Endothelial cell of umbilical vein (primary cell): ENCODE measurements around the gene RACGAP1. TPM values are rescaled to one million over a fixed set of nuclear protein-coding genes. Genes with fewer than 3 reads are reported as not detected.

Experiments
- BruUV-seq: library from RNA; stranded (reverse); fragments of 400-500 nt; replicated peaks from 2 replicates; lab custom pipeline; 2021; lab: Mats Ljungman, UMichigan
- CTCF ChIA-PET: fragments of 300-600, 350-600 bp; sonication (Branson Sonifier 250); formaldehyde crosslinking; loops from one replicate; lab custom pipeline; 2021; ENCODE audit warnings: antibody characterized with exemption, inconsistent platforms; lab: Charles Lee
- POLR2A ChIA-PET: fragments of 300-600, 350-600 bp; sonication (Branson Sonifier 250); formaldehyde crosslinking; loops from one replicate; lab custom pipeline; 2021; ENCODE audit warnings: antibody characterized with exemption, inconsistent platforms; lab: Charles Lee
- DNase-seq: peaks from one replicate; pipeline ENCODE4 v3.0.0-alpha.2; 2011; ENCODE audit warnings: low read depth, low spot score
- FAIRE-seq: peaks from 2 replicates; lab custom pipeline; 2011; peaks lifted over from hg19 to GRCh38; lab: Jason Lieb, UNC
- H2AFZ ChIP-seq: 2 replicates; pipeline ENCODE4 v1.6.0; 2012; ENCODE audit warnings: low read depth, low read length, control low read depth, inconsistent platforms
- H3K27ac ChIP-seq: 2 replicates; pipeline ENCODE4 v1.5.1; 2011; ENCODE audit warnings: low read depth, mild to moderate bottlenecking, control low read depth, low read length, moderate library complexity; ENCODE audit not compliant: insufficient read depth
- H3K27me3 ChIP-seq, 2 experiments: 2 replicates each; pipeline versions ENCODE4 v1.6.0 to v1.6.1; 2011; ENCODE audit warnings: low read length in 2 of 2, mixed read lengths in 1 of 2; ENCODE audit not compliant: control insufficient read depth in 2 of 2, insufficient read depth in 2 of 2
- H3K36me3 ChIP-seq, 2 experiments: 2 replicates in 1 of 2; 3 replicates in 1 of 2; pipeline ENCODE4 v1.5.1; 2011; ENCODE audit warnings: low read length in 2 of 2, mild to moderate bottlenecking in 1 of 2, moderate library complexity in 1 of 2; ENCODE audit not compliant: control insufficient read depth in 2 of 2, insufficient read depth in 2 of 2; ENCODE audit errors: extremely low read depth in 1 of 2
- H3K4me1 ChIP-seq: 3 replicates; pipeline ENCODE4 v1.5.1; 2011; ENCODE audit warnings: mild to moderate bottlenecking, low read length; ENCODE audit not compliant: control insufficient read depth, insufficient read depth; ENCODE audit errors: extremely low read depth
- H3K4me2 ChIP-seq: 2 replicates; pipeline ENCODE4 v1.6.1; 2011; ENCODE audit warnings: low read length, control low read depth, mixed read lengths; ENCODE audit not compliant: insufficient read depth
- H3K4me3 ChIP-seq, 3 experiments: fragments of 200-600 bp in 1 of 3; sonication (generic), shearing (Covaris generic) in 1 of 3; replicated peaks in 1 of 3; 2 replicates each; pipeline ENCODE4 v1.5.1; 2011 to 2016; ENCODE audit warnings: control low read depth in 3 of 3, low read length in 3 of 3, mild to moderate bottlenecking in 2 of 3, inconsistent platforms in 1 of 3, low read depth in 1 of 3, moderate library complexity in 1 of 3; ENCODE audit not compliant: insufficient read depth in 1 of 3
- H3K79me2 ChIP-seq: 2 replicates; pipeline ENCODE4 v1.6.0; 2012; ENCODE audit warnings: low read length, inconsistent platforms; ENCODE audit not compliant: control insufficient read depth, insufficient read depth
- H3K9ac ChIP-seq: replicated peaks from 2 replicates; pipeline ENCODE3; 2011; ENCODE audit warnings: low read length, control low read depth; ENCODE audit not compliant: insufficient read depth; ENCODE audit errors: extremely low read depth
- H3K9me1 ChIP-seq: replicated peaks from 3 replicates; pipeline ENCODE4 v1.6.0; 2011; ENCODE audit warnings: mild to moderate bottlenecking, low read length; ENCODE audit not compliant: control insufficient read depth, insufficient read depth; ENCODE audit errors: extremely low read depth
- H3K9me3 ChIP-seq: replicated peaks from 2 replicates; pipeline ENCODE4 v1.5.1; 2012; ENCODE audit warnings: low read length, inconsistent platforms; ENCODE audit not compliant: control insufficient read depth, insufficient read depth
- H4K20me1 ChIP-seq: replicated peaks from 2 replicates; pipeline ENCODE3; 2011; ENCODE audit warnings: mild to moderate bottlenecking, low read length; ENCODE audit not compliant: control insufficient read depth, insufficient read depth; ENCODE audit errors: extremely low read depth
- CTCF ChIP-seq, 2 donors: IDR thresholded peaks; 1 replicate in 1 of 2; 2 replicates in 1 of 2; pipeline ENCODE4 v1.5.1; 2011; ENCODE audit warnings: low read length in 2 of 2, mild to moderate bottlenecking in 2 of 2, moderate library complexity in 2 of 2, control low read depth in 1 of 2, inconsistent platforms in 1 of 2, low read depth in 1 of 2; ENCODE audit not compliant: insufficient read depth in 1 of 2; ENCODE audit errors: extremely low read depth in 1 of 2
- EZH2 ChIP-seq: IDR thresholded peaks from 2 replicates; pipeline ENCODE4 v1.6.1; 2012; ENCODE audit warnings: borderline replicate concordance, low read depth, mild to moderate bottlenecking, moderate library complexity, low read length, inconsistent platforms; ENCODE audit not compliant: severe bottlenecking
- FOS ChIP-seq: IDR thresholded peaks from 2 replicates; pipeline ENCODE4 v1.6.1; 2011; ENCODE audit warnings: mild to moderate bottlenecking, low read length, moderate library complexity, borderline replicate concordance; ENCODE audit not compliant: insufficient read depth
- GATA2 ChIP-seq: IDR thresholded peaks from 2 replicates; pipeline ENCODE4 v1.7.0; 2011; ENCODE audit warnings: low read depth, mild to moderate bottlenecking, moderate library complexity, mixed read lengths, low read length; ENCODE audit not compliant: insufficient read length, insufficient read depth
- JUN ChIP-seq: IDR thresholded peaks from 2 replicates; pipeline ENCODE4 v1.6.1; 2011; ENCODE audit warnings: borderline replicate concordance, low read depth; ENCODE audit not compliant: insufficient read length, insufficient read depth
- MAX ChIP-seq: IDR thresholded peaks from 2 replicates; pipeline ENCODE4 v1.6.1; 2011; ENCODE audit not compliant: insufficient read depth, insufficient read length
- MYC ChIP-seq: IDR thresholded peaks from one replicate; pipeline ENCODE4 v1.6.1; 2011; ENCODE audit warnings: mild to moderate bottlenecking, low read depth, low read length
- POLR2A ChIP-seq: IDR thresholded peaks from 2 replicates; pipeline ENCODE4 v1.6.1; 2012; ENCODE audit warnings: low read depth, mild to moderate bottlenecking, control low read depth, low read length
- POLR2AphosphoS5 ChIP-seq: IDR thresholded peaks from 2 replicates; pipeline ENCODE4 v1.6.1; 2012; ENCODE audit warnings: low read depth, mild to moderate bottlenecking, control low read depth, low read length, moderate library complexity; ENCODE audit not compliant: insufficient read depth
- dilution Hi-C: fragments of 300-500 bp; cut with MboI; formaldehyde crosslinking; loops from one replicate; pipeline ENCODE4 v1.15.0; 2019; ENCODE audit warnings: low sequenced_read_pairs; ENCODE audit not compliant: extremely low pct_ligation_motif_present
- intact Hi-C: fragments of 100-400 bp; cut with micrococcal nuclease; formaldehyde crosslinking; loops from one replicate; pipeline ENCODE4 v1.10.0; 2022
- polyA plus RNA-seq, 4 experiments: library from polyadenylated mRNA; depleted of rRNA in 3 of 4; stranded (reverse) in 3 of 4; unstranded in 1 of 4; fragments of >200 nt; gene quantifications; 2 replicates each; pipeline versions ENCODE4 v1.2.1 to v1.2.3, GENCODE V29; 2011 to 2012; ENCODE audit warnings: missing spikeins in 1 of 4
- total RNA-seq: library from RNA; stranded (reverse); gene quantifications from 2 replicates; pipeline ENCODE4 v1.2.3, GENCODE V29; 2021

Gene RACGAP1
- total and polyA plus RNA-seq, 2 donors (not counting 3 experiments of a cell fraction or from before 2014, with no cell fraction given), result 16.5 to 56.3 TPM

- Histone ChIP-seq H3K36me3 (no peaks in the 10 kb centered on the region), H3K79me2 (no peaks in the 10 kb centered on the region), H3K4me3 (peak overlapping the region in 1 of 3 experiments; percentile 10), H3K27me3 (peaks cover 20 to 21% of the 10 kb centered on the region in 2 experiments), H3K27ac (no peak overlapping the region), H2AFZ (no peak overlapping the region), H3K9me3 (no peaks in the 10 kb centered on the region), H3K4me1 (no peaks in the 10 kb centered on the region), H3K9ac (no peak overlapping the region), H3K9me1 (no peaks in the 10 kb centered on the region), H4K20me1 (no peaks in the 10 kb centered on the region), H3K4me2 (no peak overlapping the region)
- POLR2A ChIA-PET, result no interaction called here
- FAIRE-seq (no peak), DNase-seq (no peak)
- intact Hi-C loops (no loop called here), dilution Hi-C loops (no loop called here)
- TF ChIP-seq EZH2 (peak; percentile 80), POLR2A (no peak)
- CTCF ChIA-PET, result interaction anchor here (1.1 to 1.4 kb wide), 3 partner anchors 10 to 59 kb away, joined by 3 to 4 read pairs (median 3); no protein-coding TSS in a partner anchor
- no TSS peak for BruUV-seq
These were observed 7.7 kb upstream of the RACGAP1 start for GRCh38 chr12:50032854-50033581.

GRCh38 chr12:50032515-50032853, 7.2 kb upstream of the RACGAP1 start:
- FAIRE-seq (no peak), DNase-seq (no peak)
- Histone ChIP-seq H3K9me1 (no peaks in the 10 kb centered on the region), H3K79me2 (no peaks in the 10 kb centered on the region), H3K4me1 (no peaks in the 10 kb centered on the region), H2AFZ (no peak overlapping the region), H4K20me1 (no peaks in the 10 kb centered on the region), H3K9ac (no peak overlapping the region), H3K9me3 (no peaks in the 10 kb centered on the region), H3K27me3 (peaks cover 24 to 25% of the 10 kb centered on the region in 2 experiments), H3K4me2 (no peak overlapping the region), H3K27ac (no peak overlapping the region), H3K36me3 (no peaks in the 10 kb centered on the region), H3K4me3 (peak overlapping the region in 1 of 3 experiments; percentile 10)
- dilution Hi-C loops, result no loop called here
- no peak for TF ChIP-seq JUN
- TF ChIP-seq GATA2, result no peak
- no peak for TF ChIP-seq MYC
- no peak for TF ChIP-seq MAX
- no peak for TF ChIP-seq CTCF (IDR thresholded peaks at IDR 0.05; ENCODE audit: extremely low read depth in 1 of 2, insufficient read depth in 1 of 2, low read depth in 1 of 2, low read length in 2 of 2)
- no peak for TF ChIP-seq FOS
- no peak for TF ChIP-seq EZH2
- TF ChIP-seq POLR2A, result no peak
- TF ChIP-seq POLR2AphosphoS5, result no peak
- CTCF ChIA-PET, result interaction anchor here (1.1 to 1.4 kb wide), 3 partner anchors 11 to 58 kb away, joined by 3 to 4 read pairs (median 3); no protein-coding TSS in a partner anchor
- no TSS peak for BruUV-seq
- intact Hi-C loops, result no loop called here
- POLR2A ChIA-PET, result interaction anchor here (0.6 kb wide), 1 partner anchor 189 kb away, joined by 3 read pairs; no protein-coding TSS in a partner anchor
